Osteocyte (in vitro differentiated cells): Measurements from ENCODE around the gene ERCC3. TPM values are rescaled to one million over a fixed set of nuclear protein-coding genes. Genes with fewer than 3 reads are reported as not detected.

Experiments
- DNase-seq: peaks from one replicate; pipeline ENCODE4 v3.0.0; 2021; ENCODE audit warnings: mixed read lengths; ENCODE audit not compliant: unreplicated experiment; ENCODE audit errors: extremely low spot score
- H3K27ac Mint-ChIP-seq: one replicate; pipeline ENCODE4 v1.8.0; 2021; ENCODE audit warnings: mild to moderate bottlenecking, mixed read lengths; ENCODE audit not compliant: unreplicated experiment
- H3K27me3 Mint-ChIP-seq: one replicate; pipeline ENCODE4 v1.8.0; 2021; ENCODE audit warnings: mixed read lengths; ENCODE audit not compliant: unreplicated experiment
- H3K36me3 Mint-ChIP-seq: one replicate; pipeline ENCODE4 v1.8.0; 2021; ENCODE audit warnings: mixed read lengths; ENCODE audit not compliant: unreplicated experiment
- H3K4me1 Mint-ChIP-seq: one replicate; pipeline ENCODE4 v1.8.0; 2021; ENCODE audit warnings: mixed read lengths; ENCODE audit not compliant: unreplicated experiment
- H3K4me3 Mint-ChIP-seq: one replicate; pipeline ENCODE4 v1.8.0; 2021; ENCODE audit warnings: mild to moderate bottlenecking, moderate library complexity, mixed read lengths; ENCODE audit not compliant: unreplicated experiment
- H3K9me3 Mint-ChIP-seq: one replicate; pipeline ENCODE4 v1.8.0; 2021; ENCODE audit warnings: mixed read lengths; ENCODE audit not compliant: unreplicated experiment
- total RNA-seq: library from RNA; stranded (reverse); gene quantifications from 2 replicates; pipeline ENCODE4 v1.2.1, GENCODE V29; 2021
- TF ChIP-seq, protein P1 (sequence below): fragments of 200-600 bp; sonication (generic); IDR thresholded peaks from 2 replicates; pipeline ENCODE4 v1.5.0; 2021; ENCODE audit warnings: antibody characterized with exemption, mild to moderate bottlenecking, moderate library complexity

Gene ERCC3
- total RNA-seq, 1 donor from 2014 or later, result 50.3 TPM

DNA sequence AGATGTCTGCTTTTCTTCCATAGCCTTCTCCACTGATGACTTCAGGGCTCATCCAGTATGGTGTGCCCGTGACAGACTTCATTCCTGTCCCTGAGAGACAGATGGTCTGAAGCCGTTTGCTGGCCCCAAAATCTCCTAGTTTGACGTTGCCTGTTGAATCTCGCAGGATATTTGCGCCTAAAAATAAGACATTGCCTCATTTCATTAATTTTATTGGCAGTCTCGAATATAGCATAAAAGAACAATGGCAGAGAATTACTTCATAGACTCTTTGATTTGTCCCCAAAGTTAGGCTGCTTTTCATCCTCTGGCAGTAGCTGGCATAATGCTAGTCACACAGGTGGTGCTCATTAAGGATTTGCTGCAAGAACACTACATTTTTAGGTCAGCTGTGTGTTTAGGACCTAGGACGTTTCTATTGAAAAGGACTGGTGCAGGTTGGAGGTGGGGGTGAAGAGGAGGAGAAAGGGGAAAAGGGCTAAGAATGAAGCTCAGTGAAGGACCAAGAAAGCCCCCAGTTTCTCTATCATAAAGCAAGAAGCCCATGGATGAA lies 14.7 kb upstream of the ERCC3 start:
- Mint-ChIP-seq H3K27ac (no peak overlapping the region), H3K4me1 (no peaks in the 10 kb centered on the region), H3K4me3 (no peak overlapping the region), H3K27me3 (no peaks in the 10 kb centered on the region), H3K36me3 (peaks cover 37% of the 10 kb centered on the region), H3K9me3 (no peaks in the 10 kb centered on the region)
- TF ChIP-seq, protein P1, sequence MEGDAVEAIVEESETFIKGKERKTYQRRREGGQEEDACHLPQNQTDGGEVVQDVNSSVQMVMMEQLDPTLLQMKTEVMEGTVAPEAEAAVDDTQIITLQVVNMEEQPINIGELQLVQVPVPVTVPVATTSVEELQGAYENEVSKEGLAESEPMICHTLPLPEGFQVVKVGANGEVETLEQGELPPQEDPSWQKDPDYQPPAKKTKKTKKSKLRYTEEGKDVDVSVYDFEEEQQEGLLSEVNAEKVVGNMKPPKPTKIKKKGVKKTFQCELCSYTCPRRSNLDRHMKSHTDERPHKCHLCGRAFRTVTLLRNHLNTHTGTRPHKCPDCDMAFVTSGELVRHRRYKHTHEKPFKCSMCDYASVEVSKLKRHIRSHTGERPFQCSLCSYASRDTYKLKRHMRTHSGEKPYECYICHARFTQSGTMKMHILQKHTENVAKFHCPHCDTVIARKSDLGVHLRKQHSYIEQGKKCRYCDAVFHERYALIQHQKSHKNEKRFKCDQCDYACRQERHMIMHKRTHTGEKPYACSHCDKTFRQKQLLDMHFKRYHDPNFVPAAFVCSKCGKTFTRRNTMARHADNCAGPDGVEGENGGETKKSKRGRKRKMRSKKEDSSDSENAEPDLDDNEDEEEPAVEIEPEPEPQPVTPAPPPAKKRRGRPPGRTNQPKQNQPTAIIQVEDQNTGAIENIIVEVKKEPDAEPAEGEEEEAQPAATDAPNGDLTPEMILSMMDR, result no peak
- DNase-seq, result no peak

DNA sequence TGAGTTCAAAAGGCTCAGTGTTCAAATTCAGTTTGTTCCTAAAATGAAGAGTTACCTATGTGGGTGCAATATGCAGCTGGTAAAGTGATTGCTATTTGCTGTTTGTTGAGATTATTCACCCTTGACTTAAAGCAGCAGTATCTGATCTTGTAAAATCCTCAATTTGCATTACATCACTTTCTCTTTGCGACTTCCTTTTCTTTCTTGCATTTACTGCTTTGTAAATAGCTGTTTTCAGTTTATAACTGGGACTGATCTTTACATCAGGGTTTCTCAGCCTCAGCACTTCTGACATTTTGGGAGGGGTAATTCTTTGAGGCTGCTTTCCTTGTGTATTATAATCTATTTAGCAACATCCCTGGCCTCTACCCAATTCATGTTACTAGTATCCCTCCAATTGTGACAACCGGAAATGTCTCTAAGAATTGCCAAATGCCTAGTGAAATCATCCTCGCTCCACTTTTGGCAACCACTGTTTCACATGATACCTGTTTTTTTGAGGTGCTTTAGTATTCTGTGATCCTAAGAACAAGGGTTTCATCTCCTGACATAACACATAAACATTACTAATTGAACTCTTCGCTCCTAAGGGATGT lies 12.1 kb upstream of the ERCC3 start:
- Mint-ChIP-seq H3K27me3 (no peaks in the 10 kb centered on the region), H3K27ac (no peak overlapping the region)
- no peak for DNase-seq

DNA sequence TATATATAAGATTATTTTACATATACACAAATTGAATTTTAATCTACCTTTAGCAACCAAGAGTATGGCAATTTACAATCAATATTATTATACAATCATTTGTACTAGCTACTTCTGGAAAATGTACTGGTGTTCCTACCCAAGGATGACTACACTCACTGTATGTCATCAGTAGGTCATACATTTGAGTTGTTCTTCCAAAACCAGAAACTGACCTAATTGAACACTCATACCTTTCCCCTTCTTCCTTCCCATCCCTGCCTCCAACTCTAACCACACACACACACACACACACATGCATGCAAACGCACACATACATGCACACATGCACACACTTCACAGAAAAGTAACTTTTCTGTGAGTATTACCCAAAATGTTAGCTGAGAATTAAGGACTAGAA lies 8.2 kb upstream of the ERCC3 start:
- H3K27me3 Mint-ChIP-seq, result no peaks in the 10 kb centered on the region
- H3K4me1 Mint-ChIP-seq, result no peaks in the 10 kb centered on the region
- H3K9me3 Mint-ChIP-seq, result no peaks in the 10 kb centered on the region
- TF ChIP-seq, protein P1, result no peak
- no peak overlapping the region for H3K4me3 Mint-ChIP-seq
- peaks cover 9% of the 10 kb centered on the region for H3K36me3 Mint-ChIP-seq
- no peak for DNase-seq
- no peak overlapping the region for H3K27ac Mint-ChIP-seq

More for the DNA sequence above, 12.1 kb upstream of the ERCC3 start:
- Mint-ChIP-seq H3K9me3 (no peaks in the 10 kb centered on the region), H3K4me1 (no peaks in the 10 kb centered on the region), H3K4me3 (no peak overlapping the region), H3K36me3 (peaks cover 19% of the 10 kb centered on the region)
- TF ChIP-seq, protein P1, result no peak

DNA sequence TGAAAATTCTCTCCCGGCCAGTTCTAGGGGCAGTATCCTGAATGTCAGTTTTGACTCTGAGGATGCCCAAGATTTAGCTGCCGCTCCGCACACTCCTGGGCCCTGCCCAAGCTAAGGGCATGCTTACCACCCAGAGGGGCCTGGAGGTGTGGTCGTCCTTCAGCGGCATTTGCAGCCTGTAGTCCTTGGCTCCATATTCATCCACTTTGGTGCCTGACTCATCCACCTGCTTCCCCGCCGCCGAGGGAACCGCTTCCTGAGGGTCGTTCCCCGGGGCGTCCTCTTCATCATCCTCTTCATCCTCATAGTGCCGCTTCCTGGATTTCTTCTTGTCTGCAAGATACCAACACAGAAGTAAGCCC lies 577 bp downstream of the ERCC3 start:
- Mint-ChIP-seq H3K9me3 (no peaks in the 10 kb centered on the region), H3K27me3 (no peaks in the 10 kb centered on the region), H3K27ac (peak overlapping the region; percentile 96), H3K36me3 (peaks cover 25% of the 10 kb centered on the region), H3K4me1 (peaks cover 23% of the 10 kb centered on the region), H3K4me3 (peak overlapping the region; percentile 97)
- TF ChIP-seq, protein P1, result no peak
- no peak for DNase-seq

DNA sequence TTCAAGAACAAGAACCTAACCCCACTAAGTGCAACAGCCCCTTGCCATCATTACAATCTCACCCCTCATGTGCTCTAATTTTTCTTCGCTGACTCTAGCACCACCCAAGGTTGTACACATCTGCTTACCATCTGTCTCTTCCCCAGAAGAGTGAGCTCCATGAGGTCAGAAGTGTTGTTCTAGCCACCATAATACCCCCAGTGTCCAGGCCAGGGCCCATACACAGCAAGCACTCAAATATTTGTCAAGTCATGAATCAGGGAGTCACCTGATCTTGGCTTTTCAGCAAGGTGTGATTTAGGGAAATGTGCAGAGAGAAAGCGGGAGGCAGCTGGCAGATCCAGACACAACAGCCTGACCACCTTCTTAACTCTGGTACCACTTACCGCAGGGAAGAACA lies 5.7 kb downstream of the ERCC3 start:
- Mint-ChIP-seq H3K9me3 (peaks cover 12% of the 10 kb centered on the region), H3K27ac (no peak overlapping the region), H3K36me3 (peaks cover 65% of the 10 kb centered on the region), H3K27me3 (no peaks in the 10 kb centered on the region), H3K4me1 (peaks cover 8% of the 10 kb centered on the region), H3K4me3 (no peak overlapping the region)
- TF ChIP-seq, protein P1, result no peak
- DNase-seq, result no peak
